Stimulated activated CD8-positive, alpha-beta memory T cell treated with anti-CD3 and anti-CD28 coated beads, Interleukin-12 subunit alpha, Interleukin-12 subunit beta, amount 100 ng/mL, for 24 hours (primary cell): ENCODE measurements around the gene DPP10.
"Not testable (repeated sequence)": the region's sequence is repeated elsewhere in the genome, so short reads cannot be mapped to it uniquely, and the experiment has no call there.

Source experiments
- DNase-seq: peaks from one replicate; pipeline ENCODE4 v3.0.0-alpha.2; 2020; ENCODE audit errors: extremely low read depth

Gene DPP10

GRCh38 chr2:114442510-114442909 is at the start of gene DPP10:
Gene DPP10, plus strand, starts transcription at chr2:114442641.
- no peak for DNase-seq

GRCh38 chr2:114400890-114401289 is 41.6 kb upstream of the DPP10 start:
- DNase-seq, result no peak

DNA sequence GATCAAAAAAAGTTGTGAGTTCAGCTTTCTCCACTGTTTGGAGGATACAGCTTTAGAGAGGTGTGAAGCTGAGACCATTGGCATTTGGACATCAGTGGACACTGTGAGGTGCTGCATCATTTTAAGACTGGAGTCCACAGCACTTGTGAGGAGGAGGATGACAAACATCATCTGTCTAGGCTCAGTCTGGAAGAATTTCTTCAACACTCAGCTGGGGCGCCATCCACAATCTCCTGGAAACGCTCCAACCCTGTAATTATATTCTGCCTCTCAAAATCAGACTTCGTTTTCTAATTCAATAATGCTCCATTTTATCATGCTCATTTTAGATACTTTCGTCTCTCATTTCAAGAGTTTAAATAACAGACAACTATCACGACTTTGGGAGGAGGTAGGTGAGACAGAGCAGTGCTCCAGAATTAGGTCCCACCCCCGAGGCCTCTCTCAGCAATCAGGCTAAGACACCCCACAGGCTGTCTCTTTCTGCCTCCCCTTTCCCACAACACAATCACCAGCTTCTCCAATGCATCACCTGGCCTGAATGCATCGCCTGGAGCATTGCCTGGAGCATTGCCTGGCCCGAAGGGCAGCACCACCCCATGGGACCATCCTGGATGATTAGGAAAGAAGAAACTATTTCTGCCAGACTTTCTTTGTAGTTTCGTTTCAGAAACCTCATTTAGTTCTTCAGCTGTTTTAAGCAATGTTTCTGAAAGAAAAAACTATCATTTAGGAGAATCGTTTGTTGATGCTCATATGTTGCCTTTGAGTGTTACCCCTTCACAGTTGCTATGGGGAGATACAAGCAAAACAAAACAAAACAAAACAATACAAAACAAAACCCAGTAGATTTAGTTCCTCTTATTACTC is 37.0 kb upstream of the DPP10 start:
- no peak for DNase-seq

DNA sequence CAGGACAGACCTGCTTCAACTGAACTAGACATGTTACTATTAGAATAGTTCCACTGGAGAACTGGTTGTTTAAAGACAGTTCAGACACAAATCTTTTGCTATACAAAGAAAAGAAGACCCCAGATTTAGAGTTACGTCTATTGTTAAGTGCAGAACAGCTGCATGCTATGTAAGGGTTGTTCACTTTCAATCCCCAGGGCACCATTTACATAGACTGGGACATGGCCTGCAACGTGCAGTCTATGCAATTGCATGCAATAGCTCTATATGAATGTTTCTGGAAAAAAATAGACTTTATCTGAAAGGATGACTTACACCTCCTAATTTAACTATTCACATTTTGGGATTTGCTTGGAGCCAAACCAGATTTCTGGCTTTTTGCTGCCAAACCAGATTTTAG is 36.1 kb upstream of the DPP10 start:
- DNase-seq, result no peak

DNA sequence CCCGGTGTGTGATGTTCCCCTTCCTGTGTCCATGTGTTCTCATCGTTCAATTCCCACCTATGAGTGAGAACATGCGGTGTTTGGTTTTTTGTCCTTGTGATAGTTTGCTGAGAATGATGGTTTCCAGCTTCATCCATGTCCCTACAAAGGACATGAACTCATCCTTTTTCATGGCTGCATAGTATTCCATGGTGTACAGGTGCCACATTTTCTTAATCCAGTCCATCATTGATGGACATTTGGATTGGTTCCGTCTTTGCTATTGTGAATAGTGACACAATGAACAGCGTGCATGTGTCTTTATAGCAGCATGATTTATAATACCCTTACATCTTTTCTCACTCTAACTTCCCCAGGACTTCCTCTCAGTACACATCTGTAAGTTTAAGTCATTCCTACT is 35.1 kb upstream of the DPP10 start:
- DNase-seq, result not testable (repeated sequence)

GRCh38 chr2:114421781-114422180 is 20.7 kb upstream of the DPP10 start:
- no peak for DNase-seq

DNA sequence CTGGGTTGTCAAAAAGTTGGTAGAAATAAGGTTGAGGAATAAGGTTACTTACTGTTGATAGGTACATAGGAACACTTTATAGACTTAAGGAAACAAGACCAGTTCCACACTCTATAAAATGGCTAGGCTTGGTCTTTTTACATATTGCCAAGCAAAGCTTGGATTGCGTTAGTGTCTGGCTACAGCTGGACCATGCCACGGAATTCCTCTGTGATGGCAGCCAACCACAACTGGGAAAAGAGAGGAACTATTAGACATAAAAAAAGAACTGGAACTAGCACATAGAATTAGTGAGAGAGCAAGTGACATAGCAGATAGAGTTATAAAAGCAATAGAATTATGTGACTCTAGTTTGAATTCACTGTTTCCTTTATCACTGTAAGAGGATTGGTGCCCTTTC is 17.7 kb upstream of the DPP10 start:
- DNase-seq, result no peak

DNA sequence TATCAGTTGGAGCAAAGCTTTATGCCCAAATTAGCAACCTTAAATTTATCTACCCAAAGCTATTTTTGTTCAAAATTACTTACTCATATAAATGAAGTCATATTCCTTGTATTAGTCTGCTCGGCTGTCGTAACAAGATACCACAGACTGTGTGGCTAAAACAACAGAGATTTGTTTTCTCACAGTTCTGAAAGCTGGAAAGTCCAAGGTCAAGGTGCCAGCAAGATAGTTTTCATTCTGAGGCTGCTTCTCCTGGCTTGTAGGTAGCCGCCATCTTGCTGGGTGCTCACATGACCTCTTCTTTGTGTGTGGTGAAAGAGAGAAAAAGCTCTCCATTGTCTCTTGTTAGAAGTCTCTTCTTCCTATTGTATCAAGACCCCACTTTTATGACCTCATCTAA is 15.7 kb upstream of the DPP10 start:
- DNase-seq, result no peak

GRCh38 chr2:114436329-114436728 is 6.1 kb upstream of the DPP10 start:
- DNase-seq, result no peak

DNA sequence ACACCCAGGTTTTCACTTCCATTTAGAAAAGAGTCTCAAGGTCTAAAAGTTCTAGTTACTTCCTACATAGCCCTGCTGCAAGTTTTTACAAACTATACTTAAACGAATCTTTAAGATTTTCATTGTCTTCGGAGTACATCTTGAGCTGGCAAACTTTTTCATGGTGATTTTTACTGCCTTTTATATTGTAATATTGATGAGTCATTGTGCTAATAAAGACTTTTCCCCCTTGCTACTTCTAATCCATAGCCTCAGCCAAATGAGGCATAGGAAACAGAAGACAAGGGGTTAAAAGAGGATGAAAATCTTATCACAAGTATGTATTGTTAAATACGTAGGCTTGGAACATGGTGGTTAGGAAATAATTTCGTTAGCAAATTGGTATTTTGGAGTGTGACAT is 4.1 kb downstream of the DPP10 start:
- no peak for DNase-seq

DNA sequence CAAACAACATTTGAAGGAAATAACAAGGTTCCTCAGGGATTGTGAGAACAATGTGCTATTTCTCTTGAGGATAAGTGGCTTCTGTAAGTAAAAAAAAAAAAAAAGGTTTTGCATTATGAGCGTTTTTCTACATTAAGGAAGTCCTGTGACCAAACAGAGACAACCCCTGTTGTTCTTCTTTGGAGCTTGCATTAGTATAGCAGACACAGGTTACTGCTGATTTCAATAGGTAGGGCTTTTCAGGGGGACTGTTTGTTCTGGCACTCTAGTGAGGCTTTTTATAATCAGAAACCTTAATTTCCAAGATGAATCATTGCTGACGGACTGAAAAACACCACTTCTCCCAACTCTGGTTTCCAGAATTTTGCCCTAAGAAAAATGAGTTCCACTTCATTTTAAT is 8.2 kb downstream of the DPP10 start:
- no peak for DNase-seq

GRCh38 chr2:114456566-114456965 is 14.1 kb downstream of the DPP10 start:
- DNase-seq, result no peak

DNA sequence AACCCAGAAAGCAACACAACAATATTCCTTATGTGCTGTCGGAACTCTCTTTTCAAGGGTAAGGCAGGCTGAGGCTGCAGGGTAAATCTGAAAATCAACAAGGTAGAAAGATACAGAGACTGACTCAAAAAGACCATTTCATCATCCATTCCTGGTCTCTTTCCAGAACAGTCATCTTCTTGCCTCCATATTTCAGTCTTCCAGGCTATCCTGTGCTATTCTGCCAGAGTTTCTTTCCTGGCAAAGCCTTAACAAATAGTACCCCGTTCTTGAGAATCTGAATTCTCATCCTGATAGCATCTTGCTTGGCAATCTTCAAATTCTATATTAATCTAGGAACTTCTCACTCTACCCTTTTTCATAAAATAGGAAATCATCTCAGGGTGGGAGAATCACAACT is 15.5 kb downstream of the DPP10 start:
- DNase-seq, result no peak

DNA sequence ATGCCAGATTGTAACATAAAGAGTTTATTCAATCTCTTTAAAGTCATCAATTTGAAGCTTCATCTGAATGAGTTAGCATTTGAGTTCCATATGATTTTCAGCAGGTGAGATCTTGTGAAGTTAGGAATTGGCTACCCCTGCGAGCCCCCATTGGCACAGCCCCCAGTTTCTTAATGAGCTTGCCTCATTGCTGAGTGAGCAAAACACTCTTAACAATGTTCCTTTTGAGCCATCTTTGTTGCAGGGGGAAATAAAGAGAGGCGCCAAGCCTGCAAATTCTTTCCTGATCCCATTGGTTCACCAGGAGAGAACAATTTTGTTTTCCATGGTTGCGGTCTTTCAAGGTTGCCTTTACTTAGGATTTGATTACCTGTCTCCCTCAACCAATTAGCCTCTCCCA is 18.7 kb downstream of the DPP10 start:
- no peak for DNase-seq

- no peak for DNase-seq
These were observed 22.7 kb downstream of the DPP10 start for GRCh38 chr2:114464961-114465706.

DNA sequence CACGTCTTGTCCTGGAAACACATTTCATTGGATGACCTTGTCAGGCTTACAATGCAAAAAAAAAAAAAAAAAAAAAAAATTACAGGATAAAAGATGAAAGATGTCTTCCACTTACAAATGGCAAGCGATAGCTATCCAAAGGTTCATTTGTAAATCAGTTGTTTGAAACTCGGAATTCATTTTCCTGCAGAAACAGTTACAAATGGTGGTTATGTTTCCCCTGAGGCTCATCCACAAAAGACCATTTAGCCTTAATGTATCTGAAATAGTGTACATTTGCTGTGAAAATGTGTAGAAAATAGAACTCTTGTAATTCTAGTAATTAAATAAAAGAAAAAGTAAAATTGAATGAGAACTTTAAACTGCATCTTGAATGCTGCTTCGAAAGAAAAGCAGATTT is 25.9 kb downstream of the DPP10 start:
- no peak for DNase-seq

- no peak for DNase-seq
These were observed 29.8 kb downstream of the DPP10 start for GRCh38 chr2:114472246-114472645.

- DNase-seq, result no peak
These were observed 30.3 kb downstream of the DPP10 start for GRCh38 chr2:114472726-114473125.

DNA sequence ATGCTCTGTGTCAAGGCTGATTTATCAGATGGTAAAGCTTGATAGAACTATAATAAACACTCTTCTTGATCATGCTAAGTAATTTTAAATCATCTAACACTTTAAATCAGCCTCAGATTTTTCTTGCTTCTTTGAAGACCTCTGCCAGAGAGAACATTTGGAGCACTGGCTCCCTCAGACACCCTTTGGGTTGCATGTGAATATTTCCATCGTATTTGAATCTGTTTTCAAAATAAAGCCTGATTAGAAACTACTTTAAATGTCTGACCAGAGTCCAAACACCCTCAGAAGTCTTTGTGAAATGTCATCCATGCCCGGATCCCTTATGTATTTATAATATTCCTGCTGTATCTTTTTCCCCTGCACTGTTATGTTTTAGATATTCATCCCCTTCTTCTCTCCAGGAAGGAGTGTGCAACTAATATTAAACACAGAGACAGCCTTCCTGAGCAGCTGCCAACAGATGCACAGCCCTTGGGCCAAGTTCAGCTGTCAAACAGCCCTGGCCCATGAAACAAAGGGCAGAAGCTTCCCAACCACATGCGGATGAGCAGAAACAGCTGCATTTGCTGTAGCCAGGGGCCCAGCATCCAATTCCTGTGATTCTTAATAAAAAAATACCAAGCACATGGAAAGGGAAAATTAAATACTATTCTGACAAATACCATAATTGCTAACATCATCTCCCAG is 46.5 kb downstream of the DPP10 start:
- no peak for DNase-seq

DNA sequence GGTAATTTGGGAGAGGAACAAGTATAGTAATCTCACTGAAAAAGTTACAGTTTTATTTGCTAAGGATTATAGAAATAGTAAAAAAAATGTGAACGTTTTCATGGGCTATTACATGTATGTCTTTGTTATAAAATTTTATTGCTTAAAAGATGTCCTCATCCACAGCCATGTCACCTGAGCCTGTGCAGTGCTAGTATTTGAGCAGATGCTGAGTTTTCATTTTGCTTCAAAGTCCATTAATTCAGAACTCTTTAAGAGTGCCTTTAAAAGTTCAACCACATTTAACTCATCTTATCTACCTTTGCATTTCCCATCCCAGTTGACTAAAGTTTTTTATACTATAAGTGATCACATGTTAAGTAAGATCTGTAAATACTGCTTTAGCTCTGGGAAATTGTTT is 52.6 kb downstream of the DPP10 start:
- no peak for DNase-seq

GRCh38 chr2:114496959-114497358 is 54.5 kb downstream of the DPP10 start:
- DNase-seq, result no peak

DNA sequence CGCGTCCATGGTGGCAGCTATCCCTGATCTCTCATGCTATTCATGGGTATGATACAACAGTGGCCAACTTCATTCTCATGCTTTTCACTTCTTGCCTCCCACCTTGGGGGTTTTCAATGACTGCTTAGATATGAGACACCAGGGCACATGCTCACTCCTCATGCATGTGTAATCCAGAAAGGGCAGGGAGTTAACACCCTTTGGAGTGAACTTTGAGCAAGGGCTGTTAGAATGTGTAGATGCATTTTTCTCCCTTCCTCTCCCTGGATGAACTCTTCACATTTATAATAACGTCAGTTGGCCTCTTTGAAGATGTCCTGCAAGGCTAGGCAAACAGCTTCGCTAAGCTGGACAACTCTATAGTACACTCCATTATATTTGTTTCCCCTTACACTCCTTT is 56.7 kb downstream of the DPP10 start:
- no peak for DNase-seq

GRCh38 chr2:114507744-114508143 is 65.3 kb downstream of the DPP10 start:
- no peak for DNase-seq
